ENCODE data around the gene CASP8AP2. TPM values are rescaled to one million over a fixed set of nuclear protein-coding genes. Genes with fewer than 3 reads are reported as not detected.

CASP8AP2 gene
- total and polyA plus RNA-seq, 2 experiments from 2014 or later, result 31.3 to 75.5 TPM

DNA sequence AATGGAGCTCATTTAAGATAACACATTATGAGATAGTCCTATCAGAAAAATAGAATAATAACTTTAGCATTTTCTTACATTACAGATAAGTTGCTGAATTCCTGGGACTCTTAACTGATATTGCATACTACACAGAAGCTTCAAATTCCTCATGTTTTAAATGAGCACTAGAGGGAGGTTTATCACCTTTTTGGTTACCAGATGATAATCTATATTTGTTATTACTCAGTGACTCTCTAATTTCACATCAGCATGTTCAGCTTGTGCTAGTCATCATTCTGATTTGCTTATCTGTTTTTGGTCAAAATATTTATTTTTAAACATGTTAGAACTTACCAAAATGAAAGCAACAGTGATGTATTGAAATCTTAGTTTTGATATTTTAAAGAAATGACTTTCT is 44.0 kb downstream of the CASP8AP2 start (continued):
- TF ChIP-seq, protein P1, sequence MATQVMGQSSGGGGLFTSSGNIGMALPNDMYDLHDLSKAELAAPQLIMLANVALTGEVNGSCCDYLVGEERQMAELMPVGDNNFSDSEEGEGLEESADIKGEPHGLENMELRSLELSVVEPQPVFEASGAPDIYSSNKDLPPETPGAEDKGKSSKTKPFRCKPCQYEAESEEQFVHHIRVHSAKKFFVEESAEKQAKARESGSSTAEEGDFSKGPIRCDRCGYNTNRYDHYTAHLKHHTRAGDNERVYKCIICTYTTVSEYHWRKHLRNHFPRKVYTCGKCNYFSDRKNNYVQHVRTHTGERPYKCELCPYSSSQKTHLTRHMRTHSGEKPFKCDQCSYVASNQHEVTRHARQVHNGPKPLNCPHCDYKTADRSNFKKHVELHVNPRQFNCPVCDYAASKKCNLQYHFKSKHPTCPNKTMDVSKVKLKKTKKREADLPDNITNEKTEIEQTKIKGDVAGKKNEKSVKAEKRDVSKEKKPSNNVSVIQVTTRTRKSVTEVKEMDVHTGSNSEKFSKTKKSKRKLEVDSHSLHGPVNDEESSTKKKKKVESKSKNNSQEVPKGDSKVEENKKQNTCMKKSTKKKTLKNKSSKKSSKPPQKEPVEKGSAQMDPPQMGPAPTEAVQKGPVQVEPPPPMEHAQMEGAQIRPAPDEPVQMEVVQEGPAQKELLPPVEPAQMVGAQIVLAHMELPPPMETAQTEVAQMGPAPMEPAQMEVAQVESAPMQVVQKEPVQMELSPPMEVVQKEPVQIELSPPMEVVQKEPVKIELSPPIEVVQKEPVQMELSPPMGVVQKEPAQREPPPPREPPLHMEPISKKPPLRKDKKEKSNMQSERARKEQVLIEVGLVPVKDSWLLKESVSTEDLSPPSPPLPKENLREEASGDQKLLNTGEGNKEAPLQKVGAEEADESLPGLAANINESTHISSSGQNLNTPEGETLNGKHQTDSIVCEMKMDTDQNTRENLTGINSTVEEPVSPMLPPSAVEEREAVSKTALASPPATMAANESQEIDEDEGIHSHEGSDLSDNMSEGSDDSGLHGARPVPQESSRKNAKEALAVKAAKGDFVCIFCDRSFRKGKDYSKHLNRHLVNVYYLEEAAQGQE (IDR thresholded peaks at IDR 0.05; ENCODE audit: unreplicated experiment), result no peak
- TF ChIP-seq, protein P2, sequence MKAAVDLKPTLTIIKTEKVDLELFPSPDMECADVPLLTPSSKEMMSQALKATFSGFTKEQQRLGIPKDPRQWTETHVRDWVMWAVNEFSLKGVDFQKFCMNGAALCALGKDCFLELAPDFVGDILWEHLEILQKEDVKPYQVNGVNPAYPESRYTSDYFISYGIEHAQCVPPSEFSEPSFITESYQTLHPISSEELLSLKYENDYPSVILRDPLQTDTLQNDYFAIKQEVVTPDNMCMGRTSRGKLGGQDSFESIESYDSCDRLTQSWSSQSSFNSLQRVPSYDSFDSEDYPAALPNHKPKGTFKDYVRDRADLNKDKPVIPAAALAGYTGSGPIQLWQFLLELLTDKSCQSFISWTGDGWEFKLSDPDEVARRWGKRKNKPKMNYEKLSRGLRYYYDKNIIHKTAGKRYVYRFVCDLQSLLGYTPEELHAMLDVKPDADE (IDR thresholded peaks at IDR 0.05), result no peak

DNA sequence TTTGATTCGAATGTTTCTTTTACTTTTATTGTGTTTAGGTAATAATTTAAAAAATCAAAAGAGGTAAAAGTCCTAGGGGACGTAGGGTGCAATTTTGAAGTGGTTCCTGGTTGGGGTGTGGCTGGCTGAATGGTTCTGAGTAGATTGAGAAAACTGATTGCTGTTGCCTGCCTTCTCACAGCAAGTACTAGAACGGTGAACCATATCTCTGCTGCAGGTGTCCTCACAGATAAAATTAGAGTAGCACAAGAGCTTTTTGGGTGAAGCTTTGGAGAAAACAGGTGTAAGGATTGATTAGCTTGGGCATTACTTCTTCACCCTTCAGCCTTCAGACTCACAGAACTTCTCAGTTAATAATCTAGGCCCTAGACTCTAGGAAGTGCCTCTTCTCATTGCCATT is 44.8 kb downstream of the CASP8AP2 start:
- Mint-ChIP-seq H3K27ac (no peak overlapping the region), H3K36me3 (ENCODE audit: low read depth) (peaks cover 25% of the 10 kb centered on the region; the same call in 2 of the 3 replicates), H3K27me3 (ENCODE audit: insufficient read depth, low read depth, poor library complexity) (no peaks in the 10 kb centered on the region), H3K4me1 (no peaks in the 10 kb centered on the region), H3K4me3 (no peak overlapping the region), H3K9me3 (no peaks in the 10 kb centered on the region)
- Histone ChIP-seq H3F3A (replicated peaks; ENCODE audit: low read depth) (no peaks in the 10 kb centered on the region), H3K4me2 (no peak overlapping the region), H4K20me1 (replicated peaks; ENCODE audit: insufficient read depth) (no peaks in the 10 kb centered on the region), H2AFZ (no peak overlapping the region), H3K9me2 (ENCODE audit: insufficient read depth) (no peaks in the 10 kb centered on the region), H3K27me3 (ENCODE audit: insufficient read depth) (no peaks in the 10 kb centered on the region), H3K79me2 (replicated peaks; ENCODE audit: insufficient read depth) (no peaks in the 10 kb centered on the region), H3K36me3 (ENCODE audit: insufficient read depth) (peaks cover 20% of the 10 kb centered on the region; the same call in 1 of the 2 replicates), H3K4me3 (no peak overlapping the region), H3K27ac (ENCODE audit: low read depth) (no peak overlapping the region), H3K4me1 (ENCODE audit: insufficient read depth) (no peaks in the 10 kb centered on the region)
- no peak for ATAC-seq
- DNase-seq (ENCODE audit: low spot score), result no peak
- TF ChIP-seq STAT1 (IDR thresholded peaks at IDR 0.05; ENCODE audit: unreplicated experiment) (no peak), EZH2phosphoT487 (IDR thresholded peaks at IDR 0.05; ENCODE audit: unreplicated experiment) (no peak), EZH2 (IDR thresholded peaks at IDR 0.05; ENCODE audit: low read depth, unreplicated experiment) (no peak), ZNF114 (CRISPR knock-in tag; IDR thresholded peaks at IDR 0.05) (no peak), POLR2AphosphoS5 (IDR thresholded peaks at IDR 0.05; ENCODE audit: low read depth) (no peak), NANOG (IDR thresholded peaks at IDR 0.05; ENCODE audit: borderline replicate concordance) (no peak), JUNB (IDR thresholded peaks at IDR 0.05; ENCODE audit: unreplicated experiment) (no peak)
- TF ChIP-seq, protein P2 (IDR thresholded peaks at IDR 0.05), result no peak
- TF ChIP-seq, protein P3, sequence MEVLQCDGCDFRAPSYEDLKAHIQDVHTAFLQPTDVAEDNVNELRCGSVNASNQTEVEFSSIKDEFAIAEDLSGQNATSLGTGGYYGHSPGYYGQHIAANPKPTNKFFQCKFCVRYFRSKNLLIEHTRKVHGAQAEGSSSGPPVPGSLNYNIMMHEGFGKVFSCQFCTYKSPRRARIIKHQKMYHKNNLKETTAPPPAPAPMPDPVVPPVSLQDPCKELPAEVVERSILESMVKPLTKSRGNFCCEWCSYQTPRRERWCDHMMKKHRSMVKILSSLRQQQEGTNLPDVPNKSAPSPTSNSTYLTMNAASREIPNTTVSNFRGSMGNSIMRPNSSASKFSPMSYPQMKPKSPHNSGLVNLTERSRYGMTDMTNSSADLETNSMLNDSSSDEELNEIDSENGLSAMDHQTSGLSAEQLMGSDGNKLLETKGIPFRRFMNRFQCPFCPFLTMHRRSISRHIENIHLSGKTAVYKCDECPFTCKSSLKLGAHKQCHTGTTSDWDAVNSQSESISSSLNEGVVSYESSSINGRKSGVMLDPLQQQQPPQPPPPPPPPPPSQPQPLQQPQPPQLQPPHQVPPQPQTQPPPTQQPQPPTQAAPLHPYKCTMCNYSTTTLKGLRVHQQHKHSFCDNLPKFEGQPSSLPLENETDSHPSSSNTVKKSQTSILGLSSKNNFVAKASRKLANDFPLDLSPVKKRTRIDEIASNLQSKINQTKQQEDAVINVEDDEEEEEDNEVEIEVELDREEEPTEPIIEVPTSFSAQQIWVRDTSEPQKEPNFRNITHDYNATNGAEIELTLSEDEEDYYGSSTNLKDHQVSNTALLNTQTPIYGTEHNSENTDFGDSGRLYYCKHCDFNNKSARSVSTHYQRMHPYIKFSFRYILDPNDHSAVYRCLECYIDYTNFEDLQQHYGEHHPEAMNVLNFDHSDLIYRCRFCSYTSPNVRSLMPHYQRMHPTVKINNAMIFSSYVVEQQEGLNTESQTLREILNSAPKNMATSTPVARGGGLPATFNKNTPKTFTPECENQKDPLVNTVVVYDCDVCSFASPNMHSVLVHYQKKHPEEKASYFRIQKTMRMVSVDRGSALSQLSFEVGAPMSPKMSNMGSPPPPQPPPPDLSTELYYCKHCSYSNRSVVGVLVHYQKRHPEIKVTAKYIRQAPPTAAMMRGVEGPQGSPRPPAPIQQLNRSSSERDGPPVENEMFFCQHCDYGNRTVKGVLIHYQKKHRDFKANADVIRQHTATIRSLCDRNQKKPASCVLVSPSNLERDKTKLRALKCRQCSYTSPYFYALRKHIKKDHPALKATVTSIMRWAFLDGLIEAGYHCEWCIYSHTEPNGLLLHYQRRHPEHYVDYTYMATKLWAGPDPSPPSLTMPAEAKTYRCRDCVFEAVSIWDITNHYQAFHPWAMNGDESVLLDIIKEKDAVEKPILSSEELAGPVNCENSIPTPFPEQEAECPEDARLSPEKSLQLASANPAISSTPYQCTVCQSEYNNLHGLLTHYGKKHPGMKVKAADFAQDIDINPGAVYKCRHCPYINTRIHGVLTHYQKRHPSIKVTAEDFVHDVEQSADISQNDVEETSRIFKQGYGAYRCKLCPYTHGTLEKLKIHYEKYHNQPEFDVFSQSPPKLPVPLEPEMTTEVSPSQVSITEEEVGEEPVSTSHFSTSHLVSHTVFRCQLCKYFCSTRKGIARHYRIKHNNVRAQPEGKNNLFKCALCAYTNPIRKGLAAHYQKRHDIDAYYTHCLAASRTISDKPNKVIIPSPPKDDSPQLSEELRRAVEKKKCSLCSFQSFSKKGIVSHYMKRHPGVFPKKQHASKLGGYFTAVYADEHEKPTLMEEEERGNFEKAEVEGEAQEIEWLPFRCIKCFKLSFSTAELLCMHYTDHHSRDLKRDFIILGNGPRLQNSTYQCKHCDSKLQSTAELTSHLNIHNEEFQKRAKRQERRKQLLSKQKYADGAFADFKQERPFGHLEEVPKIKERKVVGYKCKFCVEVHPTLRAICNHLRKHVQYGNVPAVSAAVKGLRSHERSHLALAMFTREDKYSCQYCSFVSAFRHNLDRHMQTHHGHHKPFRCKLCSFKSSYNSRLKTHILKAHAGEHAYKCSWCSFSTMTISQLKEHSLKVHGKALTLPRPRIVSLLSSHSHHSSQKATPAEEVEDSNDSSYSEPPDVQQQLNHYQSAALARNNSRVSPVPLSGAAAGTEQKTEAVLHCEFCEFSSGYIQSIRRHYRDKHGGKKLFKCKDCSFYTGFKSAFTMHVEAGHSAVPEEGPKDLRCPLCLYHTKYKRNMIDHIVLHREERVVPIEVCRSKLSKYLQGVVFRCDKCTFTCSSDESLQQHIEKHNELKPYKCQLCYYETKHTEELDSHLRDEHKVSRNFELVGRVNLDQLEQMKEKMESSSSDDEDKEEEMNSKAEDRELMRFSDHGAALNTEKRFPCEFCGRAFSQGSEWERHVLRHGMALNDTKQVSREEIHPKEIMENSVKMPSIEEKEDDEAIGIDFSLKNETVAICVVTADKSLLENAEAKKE (CRISPR knock-in tag; IDR thresholded peaks at IDR 0.05), result no peak
